H1 (cell line): ENCODE results near the gene ITPK1. TPM values are rescaled to one million over a fixed set of nuclear protein-coding genes. Genes with fewer than 3 reads are reported as not detected.

Experiments
- CTCF ChIA-PET: fragments of 300-600 bp; sonication (Branson Sonifier 250); formaldehyde crosslinking; loops from one replicate; lab custom pipeline; 2021; ENCODE audit not compliant: partially characterized antibody; lab: Charles Lee
- POLR2A ChIA-PET: fragments of 300-600 bp; sonication (Branson Sonifier 250); formaldehyde crosslinking; loops from one replicate; lab custom pipeline; 2021; ENCODE audit warnings: inconsistent platforms; ENCODE audit not compliant: partially characterized antibody; lab: Charles Lee
- DNase-seq, 2 experiments: peaks; one replicate each; pipeline versions ENCODE4 v3.0.0 to v3.0.0-alpha.2; 2010 to 2022; ENCODE audit warnings: low spot score in 2 of 2, low read depth in 1 of 2, mixed read lengths in 1 of 2
- FAIRE-seq: peaks from 2 replicates; lab custom pipeline; 2011; peaks lifted over from hg19 to GRCh38; lab: Jason Lieb, UNC
- H2AFZ ChIP-seq: 2 replicates; pipeline ENCODE4 v1.8.1; 2012; ENCODE audit warnings: low read length, inconsistent platforms
- H2AK5ac ChIP-seq: 2 replicates; pipeline ENCODE4 v1.6.1; 2013; ENCODE audit warnings: low read depth, low read length
- H2BK120ac ChIP-seq: replicated peaks from 2 replicates; pipeline ENCODE3; 2013; ENCODE audit warnings: low read depth, low read length, inconsistent platforms
- H2BK12ac ChIP-seq: 2 replicates; pipeline ENCODE4 v1.6.1; 2013; ENCODE audit warnings: low read depth, low read length
- H2BK15ac ChIP-seq: 2 replicates; pipeline ENCODE4 v1.6.1; 2013; ENCODE audit warnings: low read length
- H2BK20ac ChIP-seq: 2 replicates; pipeline ENCODE4 v1.6.1; 2013; ENCODE audit warnings: low read length
- H2BK5ac ChIP-seq: 2 replicates; pipeline ENCODE4 v1.6.1; 2013; ENCODE audit warnings: low read depth, low read length
- H3K14ac ChIP-seq: 2 replicates; pipeline ENCODE4 v1.6.1; 2013; ENCODE audit warnings: inconsistent platforms; ENCODE audit not compliant: insufficient read length
- H3K18ac ChIP-seq: 2 replicates; pipeline ENCODE4 v1.6.1; 2013; ENCODE audit warnings: low read length; ENCODE audit errors: extremely low read depth
- H3K23ac ChIP-seq: 2 replicates; pipeline ENCODE4 v1.6.1; 2013; ENCODE audit warnings: inconsistent platforms; ENCODE audit not compliant: insufficient read length
- H3K23me2 ChIP-seq: 2 replicates; pipeline ENCODE4 v1.6.1; 2013; ENCODE audit warnings: low read depth, low read length
- H3K27ac ChIP-seq: 2 replicates; pipeline ENCODE4 v1.6.1; 2011; ENCODE audit warnings: low read depth, low read length, inconsistent platforms
- H3K27me3 ChIP-seq, 4 experiments: replicated peaks in 1 of 4; 1 replicate in 1 of 4; 2 replicates in 3 of 4; pipeline versions ENCODE4 v1.6.1 to v1.8.1; 2011 to 2013; ENCODE audit warnings: low read length in 3 of 4, mild to moderate bottlenecking in 3 of 4, inconsistent platforms in 2 of 4, mixed read lengths in 2 of 4, moderate library complexity in 1 of 4; ENCODE audit not compliant: control insufficient read depth in 3 of 4, insufficient read depth in 3 of 4; ENCODE audit errors: extremely low read depth in 1 of 4
- H3K36me3 ChIP-seq, 4 experiments: 2 replicates each; pipeline versions ENCODE4 v1.6.1 to v1.8.1; 2011 to 2013; ENCODE audit warnings: mild to moderate bottlenecking in 4 of 4, low read length in 3 of 4, moderate library complexity in 2 of 4, control low read depth in 1 of 4, inconsistent platforms in 1 of 4; ENCODE audit not compliant: insufficient read depth in 4 of 4, control insufficient read depth in 2 of 4
- H3K4ac ChIP-seq: replicated peaks from 2 replicates; pipeline ENCODE3; 2013; ENCODE audit warnings: low read length, low read depth, mixed read lengths, inconsistent platforms; ENCODE audit not compliant: insufficient read length
- H3K4me1 ChIP-seq, 4 experiments: replicated peaks in 1 of 4; 1 replicate in 1 of 4; 2 replicates in 3 of 4; pipeline versions ENCODE4 v1.6.1 to v1.8.1; 2011 to 2013; ENCODE audit warnings: low read length in 3 of 4, inconsistent platforms in 2 of 4, mixed read lengths in 1 of 4; ENCODE audit not compliant: insufficient read depth in 4 of 4, control insufficient read depth in 3 of 4
- H3K4me2 ChIP-seq, 2 experiments: 2 replicates each; pipeline versions ENCODE4 v1.6.1 to v1.8.1; 2011 to 2013; ENCODE audit warnings: low read depth in 2 of 2, low read length in 2 of 2, control low read depth in 1 of 2, inconsistent platforms in 1 of 2, mild to moderate bottlenecking in 1 of 2; ENCODE audit not compliant: insufficient read depth in 1 of 2
- H3K4me3 ChIP-seq, 4 experiments: fragments of 200-600, 300-600 bp in 1 of 4; sonication (generic), shearing (Covaris generic), sonication (Bioruptor Twin) in 1 of 4; 2 replicates each; pipeline versions ENCODE4 v1.5.1 to v1.8.1; 2011 to 2016; ENCODE audit warnings: low read length in 4 of 4, low read depth in 3 of 4, control low read depth in 2 of 4, inconsistent platforms in 2 of 4, mild to moderate bottlenecking in 2 of 4, mixed read lengths in 1 of 4, moderate library complexity in 1 of 4; ENCODE audit not compliant: insufficient read depth in 2 of 4; ENCODE audit errors: extremely low read depth in 1 of 4
- H3K56ac ChIP-seq: replicated peaks from 2 replicates; pipeline ENCODE3; 2013; ENCODE audit warnings: low read depth, mild to moderate bottlenecking, mixed read lengths, low read length, inconsistent platforms; ENCODE audit not compliant: insufficient read length
- H3K79me1 ChIP-seq: 2 replicates; pipeline ENCODE4 v1.6.1; 2013; ENCODE audit warnings: low read depth, low read length, control low read depth
- H3K79me2 ChIP-seq, 2 experiments: 2 replicates each; pipeline versions ENCODE4 v1.6.1 to v1.8.1; 2012 to 2013; ENCODE audit warnings: low read length in 2 of 2, mild to moderate bottlenecking in 2 of 2, inconsistent platforms in 1 of 2; ENCODE audit not compliant: insufficient read depth in 2 of 2, control insufficient read depth in 1 of 2
- H3K9ac ChIP-seq, 4 experiments: replicated peaks in 1 of 4; 1 replicate in 1 of 4; 2 replicates in 3 of 4; pipeline versions ENCODE4 v1.6.1 to v1.8.1; 2011 to 2013; ENCODE audit warnings: low read depth in 3 of 4, low read length in 3 of 4, control low read depth in 2 of 4, mild to moderate bottlenecking in 2 of 4, moderate library complexity in 2 of 4, inconsistent platforms in 1 of 4; ENCODE audit errors: extremely low read depth in 1 of 4
- H3K9me3 ChIP-seq, 2 experiments: 2 replicates each; pipeline versions ENCODE4 v1.6.1 to v1.8.1; 2012 to 2013; ENCODE audit warnings: mild to moderate bottlenecking in 2 of 2, moderate library complexity in 2 of 2, control low read depth in 1 of 2, inconsistent platforms in 1 of 2, low read depth in 1 of 2, low read length in 1 of 2, mixed read lengths in 1 of 2; ENCODE audit not compliant: insufficient read depth in 2 of 2
- H4K20me1 ChIP-seq, 2 experiments: replicated peaks in 1 of 2; 2 replicates each; pipeline versions ENCODE3 to v1.8.1; 2011 to 2013; ENCODE audit warnings: inconsistent platforms in 2 of 2, low read length in 2 of 2, mild to moderate bottlenecking in 1 of 2; ENCODE audit not compliant: insufficient read depth in 2 of 2, control insufficient read depth in 1 of 2
- H4K5ac ChIP-seq: 2 replicates; pipeline ENCODE4 v1.6.1; 2013; ENCODE audit warnings: low read length, low read depth, mixed read lengths, inconsistent platforms; ENCODE audit not compliant: insufficient read length
- H4K8ac ChIP-seq: 2 replicates; pipeline ENCODE4 v1.8.0; 2013; ENCODE audit warnings: mild to moderate bottlenecking, moderate library complexity, low read length, inconsistent platforms; ENCODE audit not compliant: insufficient read depth; ENCODE audit errors: extremely low read depth
- H4K91ac ChIP-seq: replicated peaks from 2 replicates; pipeline ENCODE3; 2013; ENCODE audit warnings: low read length, mixed read lengths, inconsistent platforms; ENCODE audit not compliant: insufficient read length
- ASH2L ChIP-seq: fragments of 200-600, 300-600 bp; sonication (generic); IDR thresholded peaks from one replicate; pipeline ENCODE4 v1.7.1; 2017; ENCODE audit warnings: low read length
- BACH1 ChIP-seq: IDR thresholded peaks from 2 replicates; pipeline ENCODE4 v1.6.1; 2012; ENCODE audit warnings: low read length, improper control_type of control experiment
- BCL11A ChIP-seq, 2 experiments: IDR thresholded peaks; one replicate each; pipeline ENCODE4 v1.6.1; 2011; ENCODE audit warnings: low read depth in 2 of 2, low read length in 2 of 2, mild to moderate bottlenecking in 2 of 2
- WGBS, 2 experiments: shearing (Covaris generic) in 1 of 2; methylation state at CpG; one replicate each; pipeline versions ENCODE4 v1.1.6 to v1.1.7; 2013 to 2015; ENCODE audit warnings: low lambda C conversion rate in 2 of 2, mixed read lengths in 2 of 2, inconsistent platforms in 1 of 2, low coverage in 1 of 2, missing lambda C conversion rate in 1 of 2; ENCODE audit not compliant: insufficient replicate concordance in 2 of 2, insufficient coverage in 1 of 2, insufficient read length in 1 of 2; ENCODE audit errors: extremely low coverage in 1 of 2, missing lambda C conversion rate in 1 of 2; 5-methylcytosine and 5-hydroxymethylcytosine counted together
- polyA plus RNA-seq, 7 experiments: library from polyadenylated mRNA; depleted of rRNA in 3 of 7; stranded (reverse) in 5 of 7; unstranded in 2 of 7; fragments of >200 nt in 5 of 7; fragments of 200-250 nt in 2 of 7; gene quantifications; 1 replicate in 5 of 7; 2 replicates in 1 of 7; 4 replicates in 1 of 7; pipeline versions ENCODE4 v1.2.1 to v1.2.3, GENCODE V29; 2011 to 2013; ENCODE audit warnings: missing spikeins in 2 of 7, mixed read lengths in 2 of 7
- total RNA-seq: library from RNA; stranded (reverse); fragmentation: NEBNext Ultra II Directional; extraction: Animal tissue kit (Norgen Biotek cat#: 25700); gene quantifications from 2 replicates; pipeline ENCODE4 v1.2.1, GENCODE V29; 2021

The ITPK1 gene
- total and polyA plus RNA-seq, 2 of the 8 experiments (the other 6 are each of a cell fraction or from before 2014, with no cell fraction given), result 108 to 143 TPM

DNA sequence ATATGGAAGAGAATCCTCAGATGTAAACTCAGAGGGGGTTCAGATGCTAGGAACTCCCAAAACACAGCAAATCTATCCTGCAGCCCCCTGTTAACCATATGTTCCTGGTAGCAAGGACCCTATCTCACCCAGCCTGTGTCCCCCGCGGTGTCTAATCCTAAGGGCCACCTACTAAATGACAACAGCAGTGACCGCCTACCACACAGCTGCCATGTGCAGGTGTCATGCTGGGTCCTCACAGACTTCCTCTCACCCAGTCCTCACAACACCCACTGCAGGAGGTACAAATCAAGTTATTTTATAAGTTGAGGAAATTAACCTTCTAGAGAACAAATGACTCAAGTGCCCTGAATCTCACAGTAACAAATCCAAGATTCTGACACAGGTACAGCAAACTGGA is 73.9 kb downstream of the ITPK1 start:
- H4K20me1 ChIP-seq, result peaks cover 9 to 10% of the 10 kb centered on the region in 2 experiments
- H2BK15ac ChIP-seq, result 0 out of 2 replicates have a peak overlapping the region, but pooled peaks have one; percentile 72
- TF ChIP-seq BACH1 (no peak), ASH2L (no peak), BCL11A (IDR thresholded peaks at IDR 0.05; ENCODE audit: low read depth in 2 of 2, low read length in 2 of 2) (no peak)
- no peak overlapping the region for H2AK5ac ChIP-seq
- H4K8ac ChIP-seq, result no peak overlapping the region
- no peak overlapping the region for H3K27ac ChIP-seq
- peak overlapping the region in 1 of 2 experiments; percentile 34; a peak in 1 of 4 replicates for H3K4me2 ChIP-seq
- peaks cover 0 to 87% of the 10 kb centered on the region in 2 experiments; a peak in 2 of 4 replicates for H3K79me2 ChIP-seq
- no peak overlapping the region for H2BK20ac ChIP-seq
- no peak overlapping the region for H4K5ac ChIP-seq
- CTCF ChIA-PET, result interaction anchor here (1.0 to 2.3 kb wide), 5 partner anchors 9 to 126 kb away, joined by 3 to 10 read pairs (median 3); no protein-coding TSS in a partner anchor
- peak overlapping the region; percentile 81 for H2BK12ac ChIP-seq
- H4K91ac ChIP-seq, result no peak overlapping the region
- no peaks in the 10 kb centered on the region for H3K27me3 ChIP-seq
- H3K56ac ChIP-seq, result no peak overlapping the region
- H3K4me1 ChIP-seq, result peaks cover 21 to 65% (median 50%) of the 10 kb centered on the region in 4 experiments
- H3K23ac ChIP-seq, result no peak overlapping the region
- WGBS, 2 experiments, result 91% methylated on average over 3 of the region's 3 CpGs; no CpG with 5 or more reads in 1 of the 2 experiments
- H2AFZ ChIP-seq, result no peak overlapping the region
- peak overlapping the region; percentile 36 for H2BK120ac ChIP-seq
- no peaks in the 10 kb centered on the region for H3K23me2 ChIP-seq
- no peaks in the 10 kb centered on the region for H3K9me3 ChIP-seq
- FAIRE-seq (no peak), DNase-seq (no peak)
- H3K9ac ChIP-seq, result no peak overlapping the region
- H3K18ac ChIP-seq, result no peak overlapping the region
- POLR2A ChIA-PET, result no interaction called here
- peaks cover 14% of the 10 kb centered on the region for H3K79me1 ChIP-seq
- H3K4me3 ChIP-seq, result no peak overlapping the region
- peak overlapping the region; percentile 88 for H2BK5ac ChIP-seq
- no peaks in the 10 kb centered on the region for H3K36me3 ChIP-seq
- no peak overlapping the region for H3K14ac ChIP-seq
- H3K4ac ChIP-seq, result no peak overlapping the region
